MCF 10A (cell line): ENCODE measurements around the gene AK4. TPM values are rescaled to one million over a fixed set of nuclear protein-coding genes. Genes with fewer than 3 reads are reported as not detected.

ENCODE experiments used
- BruUV-seq: library from RNA; stranded (reverse); fragments of 400-500 nt; replicated peaks from 2 replicates; lab custom pipeline; 2021; lab: Mats Ljungman, UMichigan
- CTCF ChIA-PET: fragments of 300-600 bp; sonication (Branson Sonifier 250); formaldehyde crosslinking; extraction: SDS; loops from one replicate; lab custom pipeline; 2021; ENCODE audit warnings: antibody characterized with exemption, inconsistent platforms; lab: Yijun Ruan, JAX
- POLR2A ChIA-PET: fragments of 300-600, 350-650 bp; sonication (Branson Sonifier 250); formaldehyde crosslinking; extraction: SDS; loops from one replicate; lab custom pipeline; 2020; ENCODE audit warnings: antibody characterized with exemption, inconsistent platforms; lab: Yijun Ruan, JAX
- DNase-seq: peaks from one replicate; pipeline ENCODE4 v3.0.0-alpha.2; 2018; ENCODE audit not compliant: unreplicated experiment
- H3K27ac Mint-ChIP-seq: one replicate; pipeline ENCODE4 v1.8.0; 2022; ENCODE audit warnings: mild to moderate bottlenecking, low read depth, mixed read lengths; ENCODE audit not compliant: unreplicated experiment
- H3K27me3 Mint-ChIP-seq: one replicate; pipeline ENCODE4 v1.8.0; 2022; ENCODE audit warnings: mixed read lengths; ENCODE audit not compliant: insufficient read depth, unreplicated experiment
- H3K36me3 Mint-ChIP-seq: one replicate; pipeline ENCODE4 v1.8.0; 2022; ENCODE audit warnings: mild to moderate bottlenecking, moderate library complexity, mixed read lengths; ENCODE audit not compliant: insufficient read depth, unreplicated experiment
- H3K4me1 Mint-ChIP-seq: one replicate; pipeline ENCODE4 v1.8.0; 2022; ENCODE audit warnings: mixed read lengths; ENCODE audit not compliant: insufficient read depth, unreplicated experiment
- H3K4me3 Mint-ChIP-seq: one replicate; pipeline ENCODE4 v1.8.0; 2022; ENCODE audit warnings: mild to moderate bottlenecking, moderate library complexity, mixed read lengths; ENCODE audit not compliant: unreplicated experiment
- H3K9me3 Mint-ChIP-seq: one replicate; pipeline ENCODE4 v1.8.0; 2022; ENCODE audit warnings: mixed read lengths; ENCODE audit not compliant: unreplicated experiment
- intact Hi-C: fragments of 100-400 bp; cut with micrococcal nuclease; formaldehyde crosslinking; loops from 2 replicates; pipeline ENCODE4 v1.14.1; 2022
- total RNA-seq: library from RNA; stranded (reverse); gene quantifications from 2 replicates; pipeline ENCODE4 v1.2.3, GENCODE V29; 2022
- TF ChIP-seq, protein P1 (sequence below): fragments of 200-600 bp; IDR thresholded peaks from one replicate; pipeline ENCODE4 v1.8.0; 2022; ENCODE audit warnings: antibody characterized with exemption, mild to moderate bottlenecking; ENCODE audit not compliant: unreplicated experiment

The AK4 gene
- total RNA-seq, 1 experiment from 2014 or later: 57.1 TPM

DNA sequence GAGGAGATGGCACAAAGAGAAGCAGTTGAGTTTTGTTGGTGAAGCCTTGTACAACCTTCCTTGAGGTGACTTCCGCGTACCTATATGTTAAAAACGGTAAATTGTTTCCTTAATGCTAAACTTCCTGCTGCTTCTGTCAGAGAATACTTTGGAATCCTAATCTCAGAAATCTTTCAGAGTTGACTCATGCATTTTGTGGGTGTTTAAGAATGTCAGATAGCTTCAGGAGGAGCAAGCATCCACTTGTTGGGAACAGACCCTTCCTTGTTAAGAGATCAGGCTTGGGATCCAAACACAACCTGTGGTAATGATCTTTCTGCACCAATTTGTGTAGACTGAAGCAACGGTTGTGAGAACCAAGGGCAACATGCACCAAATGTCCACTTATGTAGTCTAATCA is 29.5 kb downstream of the AK4 start:
- Mint-ChIP-seq H3K27me3 (no peaks in the 10 kb centered on the region), H3K9me3 (no peaks in the 10 kb centered on the region), H3K4me3 (peak overlapping the region; percentile 35), H3K36me3 (no peaks in the 10 kb centered on the region), H3K4me1 (peaks cover 60% of the 10 kb centered on the region), H3K27ac (peak overlapping the region; percentile 59)
- CTCF ChIA-PET: interaction anchor here (1.0 to 2.1 kb wide), 4 partner anchors 10 to 102 kb away, joined by 3 to 13 read pairs (median 6); no protein-coding TSS in a partner anchor
- BruUV-seq: no TSS peak
- POLR2A ChIA-PET: interaction anchor here (0.6 to 3.8 kb wide), 13 partner anchors 8 to 352 kb away, joined by 3 to 29 read pairs (median 5); partner anchors contain the start of genes AK4, LEPR and LEPROT
- intact Hi-C loops: loop anchor here (2.0 to 10.0 kb wide), 2 partner anchors 37 to 1653 kb away; partner anchors contain the start of genes EFCAB7 and ITGB3BP
- TF ChIP-seq, protein P1, sequence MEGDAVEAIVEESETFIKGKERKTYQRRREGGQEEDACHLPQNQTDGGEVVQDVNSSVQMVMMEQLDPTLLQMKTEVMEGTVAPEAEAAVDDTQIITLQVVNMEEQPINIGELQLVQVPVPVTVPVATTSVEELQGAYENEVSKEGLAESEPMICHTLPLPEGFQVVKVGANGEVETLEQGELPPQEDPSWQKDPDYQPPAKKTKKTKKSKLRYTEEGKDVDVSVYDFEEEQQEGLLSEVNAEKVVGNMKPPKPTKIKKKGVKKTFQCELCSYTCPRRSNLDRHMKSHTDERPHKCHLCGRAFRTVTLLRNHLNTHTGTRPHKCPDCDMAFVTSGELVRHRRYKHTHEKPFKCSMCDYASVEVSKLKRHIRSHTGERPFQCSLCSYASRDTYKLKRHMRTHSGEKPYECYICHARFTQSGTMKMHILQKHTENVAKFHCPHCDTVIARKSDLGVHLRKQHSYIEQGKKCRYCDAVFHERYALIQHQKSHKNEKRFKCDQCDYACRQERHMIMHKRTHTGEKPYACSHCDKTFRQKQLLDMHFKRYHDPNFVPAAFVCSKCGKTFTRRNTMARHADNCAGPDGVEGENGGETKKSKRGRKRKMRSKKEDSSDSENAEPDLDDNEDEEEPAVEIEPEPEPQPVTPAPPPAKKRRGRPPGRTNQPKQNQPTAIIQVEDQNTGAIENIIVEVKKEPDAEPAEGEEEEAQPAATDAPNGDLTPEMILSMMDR: no peak
- DNase-seq: peak; percentile 70

DNA sequence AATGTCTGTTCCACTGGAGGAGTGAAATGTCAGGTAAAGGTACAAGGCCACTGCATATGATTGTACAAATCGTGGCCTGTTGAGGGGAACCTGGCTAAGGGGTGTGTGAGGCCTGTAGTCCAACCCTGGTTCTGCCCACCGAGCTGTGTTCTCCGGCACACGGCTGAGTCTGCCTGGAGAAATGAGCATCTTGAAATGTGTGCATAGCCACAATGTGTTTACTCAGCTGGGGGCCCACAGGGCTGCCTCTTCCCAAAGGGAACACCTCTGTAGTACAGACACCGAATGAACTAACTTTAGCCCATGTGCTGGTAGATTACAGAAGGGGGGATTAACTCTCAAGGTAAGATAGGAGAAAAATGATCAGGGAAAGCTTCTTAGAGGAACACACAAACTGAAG is 30.2 kb downstream of the AK4 start:
- intact Hi-C loops: loop anchor here (10.0 kb wide), 1 partner anchor 1653 kb away; the partner anchor contains the start of genes EFCAB7 and ITGB3BP
- ChIA-PET CTCF (interaction anchor here (0.7 to 2.1 kb wide), 5 partner anchors 17 to 241 kb away, joined by 3 to 13 read pairs (median 3); no protein-coding TSS in a partner anchor), POLR2A (interaction anchor here (0.6 to 3.8 kb wide), 8 partner anchors 9 to 490 kb away, joined by 3 to 29 read pairs (median 4); partner anchors contain the start of gene AK4)
- TF ChIP-seq, protein P1: no peak
- Mint-ChIP-seq H3K36me3 (no peaks in the 10 kb centered on the region), H3K4me1 (peaks cover 56% of the 10 kb centered on the region), H3K27me3 (no peaks in the 10 kb centered on the region), H3K4me3 (peak overlapping the region; percentile 35), H3K9me3 (no peaks in the 10 kb centered on the region), H3K27ac (peak overlapping the region; percentile 59)
- BruUV-seq: no TSS peak
- no peak for DNase-seq

DNA sequence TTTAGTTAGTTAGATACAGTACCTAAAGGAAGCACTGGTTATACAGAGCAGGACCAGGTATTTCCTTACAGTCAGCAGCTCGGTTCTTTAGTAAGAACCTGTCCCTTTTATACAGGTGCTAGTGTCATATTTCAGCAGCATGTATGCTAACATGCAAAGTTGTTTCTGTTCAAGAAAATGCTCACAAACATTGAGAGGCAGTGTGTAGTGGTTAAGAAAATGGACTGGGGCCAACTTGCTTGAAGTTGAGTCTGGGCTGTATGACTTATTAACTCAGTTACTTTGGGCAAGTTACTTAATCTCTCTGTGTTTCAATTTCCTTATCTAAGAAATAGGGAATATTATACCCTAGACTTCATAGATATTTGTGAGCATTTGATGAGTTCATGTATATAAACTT is 31.1 kb downstream of the AK4 start:
- POLR2A ChIA-PET: interaction anchor here (0.7 to 3.8 kb wide), 5 partner anchors 12 to 111 kb away, joined by 3 to 29 read pairs (median 4); partner anchors contain the start of gene AK4
- Mint-ChIP-seq H3K4me3 (peak overlapping the region; percentile 30), H3K27me3 (no peaks in the 10 kb centered on the region), H3K36me3 (no peaks in the 10 kb centered on the region), H3K4me1 (peaks cover 47% of the 10 kb centered on the region), H3K27ac (no peak overlapping the region), H3K9me3 (no peaks in the 10 kb centered on the region)
- intact Hi-C loops: loop anchor here (10.0 kb wide), 1 partner anchor 1654 kb away; the partner anchor contains the start of genes EFCAB7 and ITGB3BP
- DNase-seq: no peak
- TF ChIP-seq, protein P1: no peak
- CTCF ChIA-PET: interaction anchor here (0.6 to 2.1 kb wide), 8 partner anchors 12 to 240 kb away, joined by 3 to 13 read pairs (median 3); no protein-coding TSS in a partner anchor
- BruUV-seq: no TSS peak

DNA sequence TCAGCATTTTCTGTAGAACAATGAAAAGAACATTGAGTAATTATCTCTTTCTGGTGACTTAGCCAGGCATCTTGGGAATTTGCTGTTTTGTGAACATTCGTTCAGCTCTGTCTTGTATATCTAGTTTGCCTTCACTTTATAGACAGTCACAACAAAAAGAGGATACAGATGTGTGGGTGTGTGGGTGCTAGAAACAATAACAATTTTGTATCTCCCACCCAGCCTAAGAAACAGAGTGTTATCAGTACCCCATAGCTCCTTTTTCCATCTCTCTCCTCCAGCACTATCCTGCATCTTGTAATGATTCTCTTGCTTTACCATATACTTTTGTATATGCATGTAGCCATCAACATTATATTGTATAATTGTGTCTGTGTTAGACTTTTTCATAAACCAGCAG is 33.0 kb downstream of the AK4 start:
- ChIA-PET POLR2A (interaction anchor here (0.6 to 0.9 kb wide), 6 partner anchors 8 to 129 kb away, joined by 3 to 4 read pairs (median 3); no protein-coding TSS in a partner anchor), CTCF (interaction anchor here (0.7 to 4.6 kb wide), 10 partner anchors 9 to 615 kb away, joined by 3 to 17 read pairs (median 4); no protein-coding TSS in a partner anchor)
- Mint-ChIP-seq H3K4me1 (peaks cover 42% of the 10 kb centered on the region), H3K27ac (no peak overlapping the region), H3K4me3 (no peak overlapping the region), H3K27me3 (no peaks in the 10 kb centered on the region), H3K9me3 (no peaks in the 10 kb centered on the region), H3K36me3 (peaks cover 6% of the 10 kb centered on the region)
- intact Hi-C loops: no loop called here
- no TSS peak for BruUV-seq
- no peak for DNase-seq
- TF ChIP-seq, protein P1: no peak
